HG03571 (cell line): Measurements from ENCODE around the gene ARF3.

ENCODE experiments used
- ATAC-seq: cut with Tn5 transposase; IDR thresholded peaks from one replicate; pipeline ENCODE4 v1.9.1; 2021; ENCODE audit not compliant: unreplicated experiment

ARF3 gene

DNA sequence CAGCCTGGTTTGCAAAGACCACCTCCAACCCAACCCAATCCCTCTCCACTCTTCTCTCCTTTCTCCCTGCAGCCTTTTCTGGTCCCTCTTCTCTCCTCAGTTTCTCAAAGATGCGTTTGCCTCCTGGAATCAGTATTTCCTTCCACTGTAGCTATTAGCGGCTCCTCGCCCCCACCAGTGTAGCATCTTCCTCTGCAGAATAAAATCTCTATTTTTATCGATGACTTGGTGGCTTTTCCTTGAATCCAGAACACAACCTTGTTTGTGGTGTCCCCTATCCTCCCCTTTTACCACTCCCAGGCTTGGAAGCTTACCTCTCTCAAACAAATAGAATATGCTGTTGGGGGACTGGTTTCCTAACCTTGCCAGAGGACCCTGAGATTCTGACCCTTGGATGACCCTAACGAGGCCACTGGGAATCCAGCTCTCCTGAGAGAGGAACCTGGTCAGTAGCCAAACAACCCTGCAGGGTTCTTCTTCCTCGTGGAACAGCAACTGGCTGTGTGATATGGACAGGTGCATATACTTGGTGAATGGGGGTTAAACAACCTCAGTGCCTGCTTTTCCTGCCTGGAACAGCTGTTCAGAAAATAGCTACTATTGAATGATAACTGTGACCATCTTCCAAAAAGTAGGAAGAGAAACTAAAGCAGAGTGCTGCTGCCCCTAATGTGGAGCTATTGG, 25.3 kb upstream of the ARF3 start:
- no peak for ATAC-seq

DNA sequence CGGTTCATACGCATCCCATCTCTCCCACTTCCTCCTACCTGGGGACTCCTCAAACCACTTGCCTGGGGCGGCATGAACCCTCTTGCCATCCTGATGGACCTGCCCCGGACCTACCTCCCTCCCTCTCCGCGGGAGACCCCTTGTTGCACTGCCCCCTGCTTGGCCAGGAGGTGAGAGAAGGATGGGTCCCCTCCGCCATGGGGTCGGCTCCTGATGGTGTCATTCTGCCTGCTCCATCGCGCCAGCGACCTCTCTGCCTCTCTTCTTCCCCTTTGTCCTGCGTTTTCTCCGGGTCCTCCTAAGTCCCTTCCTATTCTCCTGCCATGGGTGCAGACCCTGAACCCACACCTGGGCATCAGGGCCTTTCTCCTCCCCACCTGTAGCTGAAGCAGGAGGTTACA, 24.5 kb upstream of the ARF3 start:
- ATAC-seq, result no peak

DNA sequence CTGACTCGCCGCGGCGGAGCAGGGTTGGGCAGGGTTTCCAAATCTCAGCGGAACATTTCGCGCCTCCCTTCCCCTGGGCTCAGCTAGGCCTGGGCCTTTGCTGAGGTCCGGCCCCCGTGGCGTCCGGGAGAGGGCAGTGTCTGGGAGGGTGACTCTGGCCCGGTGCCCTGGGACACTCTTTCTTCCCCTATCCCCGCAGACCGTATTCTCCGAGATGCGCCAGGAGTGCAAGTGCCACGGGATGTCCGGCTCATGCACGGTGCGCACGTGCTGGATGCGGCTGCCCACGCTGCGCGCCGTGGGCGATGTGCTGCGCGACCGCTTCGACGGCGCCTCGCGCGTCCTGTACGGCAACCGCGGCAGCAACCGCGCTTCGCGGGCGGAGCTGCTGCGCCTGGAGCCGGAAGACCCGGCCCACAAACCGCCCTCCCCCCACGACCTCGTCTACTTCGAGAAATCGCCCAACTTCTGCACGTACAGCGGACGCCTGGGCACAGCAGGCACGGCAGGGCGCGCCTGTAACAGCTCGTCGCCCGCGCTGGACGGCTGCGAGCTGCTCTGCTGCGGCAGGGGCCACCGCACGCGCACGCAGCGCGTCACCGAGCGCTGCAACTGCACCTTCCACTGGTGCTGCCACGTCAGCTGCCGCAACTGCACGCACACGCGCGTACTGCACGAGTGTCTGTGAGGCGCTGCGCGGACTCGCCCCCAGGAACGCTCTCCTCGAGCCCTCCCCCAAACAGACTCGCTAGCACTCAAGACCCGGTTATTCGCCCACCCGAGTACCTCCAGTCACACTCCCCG, 23.9 kb upstream of the ARF3 start:
- no peak for ATAC-seq

DNA sequence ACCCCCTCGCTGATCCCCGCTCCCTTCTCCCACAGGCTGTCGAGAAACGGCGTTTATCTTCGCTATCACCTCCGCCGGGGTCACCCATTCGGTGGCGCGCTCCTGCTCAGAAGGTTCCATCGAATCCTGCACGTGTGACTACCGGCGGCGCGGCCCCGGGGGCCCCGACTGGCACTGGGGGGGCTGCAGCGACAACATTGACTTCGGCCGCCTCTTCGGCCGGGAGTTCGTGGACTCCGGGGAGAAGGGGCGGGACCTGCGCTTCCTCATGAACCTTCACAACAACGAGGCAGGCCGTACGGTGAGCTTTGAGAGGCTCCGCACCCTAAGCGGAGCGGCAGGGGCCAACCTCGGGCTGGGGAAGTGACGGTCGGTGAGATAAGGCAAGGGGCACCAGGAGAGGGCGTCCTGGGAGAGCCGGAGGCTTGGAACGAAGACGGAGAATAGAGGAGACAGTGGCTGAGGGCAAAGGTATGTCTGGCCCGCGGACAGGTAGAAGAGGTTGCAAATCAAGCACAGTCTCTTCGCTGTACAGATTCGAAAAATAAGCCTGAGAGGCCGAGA, 23.2 kb upstream of the ARF3 start:
- no peak for ATAC-seq

DNA sequence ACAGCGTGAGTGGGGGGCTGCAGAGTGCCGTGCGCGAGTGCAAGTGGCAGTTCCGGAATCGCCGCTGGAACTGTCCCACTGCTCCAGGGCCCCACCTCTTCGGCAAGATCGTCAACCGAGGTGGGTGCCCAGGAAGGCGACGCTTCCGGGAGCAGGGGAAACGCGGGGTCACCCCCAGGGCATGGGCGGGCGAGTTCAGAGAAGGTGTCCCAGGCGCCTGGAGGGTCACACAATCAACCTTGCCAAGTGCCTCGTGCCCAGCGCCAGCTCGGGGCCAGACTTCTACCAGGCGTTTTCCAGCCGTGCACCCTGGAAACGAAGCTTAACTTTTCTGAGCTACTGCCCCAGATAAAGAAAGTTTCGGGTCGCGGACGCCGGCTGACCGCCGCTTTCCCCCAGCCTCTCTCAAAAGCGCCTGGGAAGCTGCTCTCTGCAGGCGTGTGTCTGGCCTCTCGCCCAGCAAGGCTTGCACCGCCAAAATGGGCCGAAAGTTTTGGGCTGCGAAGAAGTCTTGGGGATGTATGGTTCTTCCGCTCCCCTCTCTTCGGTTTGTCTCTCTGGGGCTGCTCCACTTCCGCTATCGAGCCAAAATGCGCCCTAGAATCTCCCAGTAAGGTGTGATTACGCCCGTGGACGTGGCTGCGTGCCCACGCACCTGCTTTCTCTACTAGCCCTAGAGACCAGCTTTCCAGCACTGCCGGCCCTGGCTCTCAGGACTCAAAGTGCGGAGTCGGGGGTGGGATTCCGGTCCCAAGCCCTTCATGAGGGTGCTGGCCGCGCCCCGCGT, 22.5 kb upstream of the ARF3 start:
- ATAC-seq, result no peak

DNA sequence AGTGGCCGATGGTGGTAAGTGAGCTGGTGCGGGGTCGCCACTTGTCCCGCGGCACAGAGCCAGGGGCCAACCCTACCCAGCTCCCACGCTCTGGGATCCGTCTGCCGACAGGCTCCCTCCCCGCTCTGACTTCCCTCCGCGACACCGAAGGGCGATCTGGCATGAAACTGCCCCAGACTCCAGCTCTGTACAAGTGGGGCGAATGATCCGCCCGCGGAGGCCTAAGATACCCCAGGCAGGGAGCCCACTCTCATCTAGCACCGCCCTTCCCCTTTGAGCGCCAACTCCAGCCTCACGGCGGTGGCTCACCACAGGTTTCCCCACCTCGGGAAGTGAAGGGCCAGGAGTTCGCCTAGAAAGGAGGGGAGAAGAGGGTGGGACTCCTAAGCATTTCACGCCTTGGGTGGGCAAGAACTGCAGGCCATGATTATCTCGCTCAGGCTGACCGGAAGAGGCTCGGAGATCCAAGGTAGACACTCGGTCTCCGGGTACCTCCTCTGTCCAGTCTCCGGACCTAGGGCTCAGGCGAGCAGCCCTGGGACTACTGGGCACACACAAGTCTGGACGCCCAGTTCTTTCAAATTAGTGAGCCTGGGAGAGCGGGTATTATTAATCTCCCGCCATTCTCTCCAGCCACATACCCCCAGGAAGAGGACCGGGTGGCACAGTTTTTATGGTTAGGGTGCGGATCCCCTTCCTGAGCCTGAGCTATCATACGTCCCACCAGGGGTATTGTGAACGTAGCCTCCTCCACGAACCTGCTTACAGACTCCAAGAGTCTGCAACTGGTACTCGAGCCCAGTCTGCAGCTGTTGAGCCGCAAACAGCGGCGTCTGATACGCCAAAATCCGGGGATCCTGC, 21.7 kb upstream of the ARF3 start:
- ATAC-seq, result no peak

DNA sequence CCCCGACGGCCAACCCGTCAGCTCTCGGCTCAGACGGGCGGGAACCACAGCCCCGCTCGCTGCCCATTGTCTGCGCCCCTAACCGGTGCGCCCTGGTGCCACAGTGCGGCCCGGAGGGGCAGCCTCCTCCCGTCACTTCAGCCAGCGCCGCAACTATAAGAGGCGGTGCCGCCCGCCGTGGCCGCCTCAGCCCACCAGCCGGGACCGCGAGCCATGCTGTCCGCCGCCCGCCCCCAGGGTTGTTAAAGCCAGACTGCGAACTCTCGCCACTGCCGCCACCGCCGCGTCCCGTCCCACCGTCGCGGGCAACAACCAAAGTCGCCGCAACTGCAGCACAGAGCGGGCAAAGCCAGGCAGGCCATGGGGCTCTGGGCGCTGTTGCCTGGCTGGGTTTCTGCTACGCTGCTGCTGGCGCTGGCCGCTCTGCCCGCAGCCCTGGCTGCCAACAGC, 21.0 kb upstream of the ARF3 start, which contains the start of gene WNT1:
Gene WNT1, plus strand, starts transcription at position 32 of the 450 bp plus-strand sequence. Its CDS starts 329 bp downstream, at position 361.
- ATAC-seq, result no peak

DNA sequence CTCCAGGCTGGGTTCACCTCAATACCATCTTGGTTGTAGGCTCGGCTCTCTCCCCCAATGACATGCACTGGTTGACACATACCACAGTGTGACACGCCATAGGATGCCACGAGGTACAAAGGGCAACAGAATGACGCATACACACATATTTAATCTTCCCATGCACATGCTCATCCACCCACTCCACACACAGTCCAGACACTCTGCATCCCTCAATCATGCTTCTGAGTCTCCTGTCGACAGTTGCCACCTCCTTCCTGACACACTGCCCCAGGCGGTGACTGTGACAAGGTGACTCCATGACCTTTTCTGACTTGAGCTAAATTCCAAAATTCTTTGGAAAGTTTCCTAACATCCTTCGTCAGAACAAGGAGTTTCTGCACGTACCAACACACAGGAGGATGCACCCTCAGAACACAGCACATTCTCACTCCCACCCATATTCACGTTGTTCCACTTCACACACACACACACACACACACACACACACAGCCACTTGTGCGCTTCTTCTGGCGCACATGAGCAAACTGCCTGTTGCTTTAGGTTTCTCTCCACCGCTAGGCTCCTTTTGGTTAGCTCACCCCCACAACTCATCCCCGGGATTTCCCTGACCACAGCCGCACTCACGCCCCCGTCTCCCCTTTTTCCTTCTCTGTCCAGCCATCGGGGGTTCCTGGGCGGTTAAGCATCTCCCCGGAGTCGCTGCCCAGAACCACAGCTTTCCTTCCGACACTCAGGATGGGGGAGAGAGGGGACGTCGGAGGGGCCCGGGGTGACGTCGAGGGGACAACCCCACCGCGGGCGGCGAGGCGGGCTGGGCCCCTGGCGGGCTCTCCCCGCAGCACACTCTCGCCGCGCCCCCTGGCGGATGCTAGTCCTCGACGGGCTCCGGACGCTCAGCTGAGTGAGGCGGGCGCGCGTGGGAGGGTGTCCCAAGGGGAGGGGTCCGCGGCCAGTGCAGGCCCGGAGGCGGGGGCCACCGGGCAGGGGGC, 20.3 kb upstream of the ARF3 start:
- no peak for ATAC-seq

DNA sequence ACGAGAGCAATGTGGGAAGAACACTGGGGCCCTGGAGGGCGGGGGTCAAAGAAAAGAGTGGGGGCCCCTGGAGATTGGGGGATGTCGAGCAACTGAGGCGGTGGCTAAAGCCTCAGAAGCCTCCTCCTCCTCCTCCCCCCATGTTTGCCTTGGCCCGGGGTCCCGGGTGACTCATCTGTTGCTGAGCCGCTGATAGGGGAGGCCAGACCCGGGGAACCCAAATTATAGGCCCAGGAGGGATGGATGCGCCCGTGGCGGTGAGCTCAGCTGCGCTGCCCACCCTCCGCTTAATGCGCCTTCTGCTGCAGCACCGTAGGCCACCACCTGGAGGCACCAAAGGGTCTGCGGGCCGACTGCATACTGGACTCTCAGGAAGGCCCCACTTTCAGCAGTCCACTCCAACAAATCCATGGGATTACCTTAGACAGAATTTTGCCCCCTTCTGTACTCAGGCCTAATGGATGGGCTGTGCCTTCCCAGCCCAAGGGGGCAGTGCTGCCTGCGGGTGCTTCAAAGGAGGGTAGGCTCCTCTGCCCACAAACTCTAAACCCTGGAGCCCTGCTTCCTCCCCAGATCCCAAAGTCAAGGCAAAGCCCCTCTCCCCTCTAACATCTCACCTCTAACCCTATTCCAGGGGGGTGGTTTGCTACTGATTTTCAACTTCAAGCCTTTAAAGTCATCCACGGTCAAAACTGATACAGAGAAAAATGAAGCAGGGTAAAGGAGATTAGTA, 16.8 kb upstream of the ARF3 start:
- ATAC-seq, result no peak

DNA sequence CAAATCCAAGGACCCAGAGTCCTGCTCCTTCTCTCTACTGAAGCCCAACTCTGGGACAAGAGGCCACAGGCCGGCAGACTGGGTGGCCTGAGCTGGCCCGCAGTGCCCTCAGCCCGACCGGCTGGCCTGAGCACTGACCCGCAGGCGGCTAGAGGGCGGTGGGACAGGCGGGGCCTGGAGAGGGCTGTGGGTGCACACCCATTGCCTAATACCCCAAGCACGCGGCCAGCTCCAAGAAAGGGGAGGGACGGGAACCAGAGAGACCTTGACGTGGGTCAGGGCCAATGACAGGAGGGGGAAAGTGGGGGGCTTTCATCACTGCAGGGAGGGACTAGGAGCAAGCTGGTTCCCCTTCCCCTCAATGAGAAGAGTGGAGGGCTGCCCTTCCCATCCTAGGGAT, 16.2 kb upstream of the ARF3 start:
- ATAC-seq, result no peak

DNA sequence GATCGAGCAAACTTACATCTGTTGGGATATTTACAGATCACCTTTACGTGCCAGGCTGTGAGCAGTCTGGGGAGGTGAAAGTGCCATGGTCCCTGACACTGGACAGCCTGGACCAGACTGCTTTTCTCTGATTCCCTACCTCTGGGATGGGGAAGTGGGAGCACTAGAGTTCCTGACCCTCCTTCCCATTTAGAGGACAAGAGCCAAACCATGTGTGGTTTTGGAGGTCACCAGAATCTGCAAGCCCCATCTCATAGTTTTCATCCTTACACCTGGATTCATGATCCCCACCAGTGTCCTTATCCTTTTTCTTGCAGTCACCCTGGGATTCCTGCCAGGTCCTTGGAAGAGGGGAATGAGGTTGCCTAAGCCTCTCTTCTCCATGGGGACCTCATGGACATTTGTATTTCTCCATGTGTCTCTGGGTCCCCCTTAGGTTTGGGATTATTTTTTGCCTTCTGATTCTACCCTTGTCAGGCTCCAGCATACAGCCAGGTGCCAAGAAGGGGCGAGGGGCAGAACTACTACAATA, 15.7 kb upstream of the ARF3 start:
- ATAC-seq, result no peak

DNA sequence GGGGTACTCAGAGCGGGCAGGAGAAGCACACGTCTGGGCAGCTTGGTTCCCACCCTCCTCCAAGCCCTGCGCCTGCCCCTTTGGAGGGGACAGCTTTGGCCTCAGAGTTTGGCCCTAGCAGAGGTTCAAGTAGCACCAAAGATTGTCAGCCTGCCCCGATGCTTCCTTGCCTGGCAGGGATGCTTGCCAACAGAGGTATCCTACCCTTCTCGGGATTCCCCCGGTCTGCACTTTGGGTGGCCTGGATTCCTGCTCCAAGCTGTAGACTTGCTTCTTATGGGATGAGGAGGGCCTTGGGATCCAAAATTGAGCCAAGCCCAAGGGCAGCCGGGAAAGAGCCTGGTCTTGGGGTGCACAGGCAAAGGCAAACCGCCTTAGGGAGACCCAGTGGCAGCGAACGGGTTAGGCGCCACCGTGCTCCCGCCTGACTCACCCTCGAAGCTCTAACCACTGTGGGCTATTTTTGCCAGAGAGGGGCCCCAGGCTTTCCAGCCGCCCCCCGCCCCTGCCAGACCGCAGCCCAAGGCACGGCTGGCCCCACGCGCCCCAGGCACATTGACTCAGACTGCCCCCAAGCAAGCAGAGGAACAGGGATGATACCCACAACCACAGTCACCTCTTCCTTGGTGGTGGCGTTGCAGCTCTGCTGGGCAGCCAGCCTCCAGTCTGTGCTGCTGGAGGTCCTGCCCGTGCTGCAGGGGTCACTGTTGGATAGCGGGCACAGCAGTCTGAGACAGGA, 15.1 kb upstream of the ARF3 start:
- no peak for ATAC-seq

DNA sequence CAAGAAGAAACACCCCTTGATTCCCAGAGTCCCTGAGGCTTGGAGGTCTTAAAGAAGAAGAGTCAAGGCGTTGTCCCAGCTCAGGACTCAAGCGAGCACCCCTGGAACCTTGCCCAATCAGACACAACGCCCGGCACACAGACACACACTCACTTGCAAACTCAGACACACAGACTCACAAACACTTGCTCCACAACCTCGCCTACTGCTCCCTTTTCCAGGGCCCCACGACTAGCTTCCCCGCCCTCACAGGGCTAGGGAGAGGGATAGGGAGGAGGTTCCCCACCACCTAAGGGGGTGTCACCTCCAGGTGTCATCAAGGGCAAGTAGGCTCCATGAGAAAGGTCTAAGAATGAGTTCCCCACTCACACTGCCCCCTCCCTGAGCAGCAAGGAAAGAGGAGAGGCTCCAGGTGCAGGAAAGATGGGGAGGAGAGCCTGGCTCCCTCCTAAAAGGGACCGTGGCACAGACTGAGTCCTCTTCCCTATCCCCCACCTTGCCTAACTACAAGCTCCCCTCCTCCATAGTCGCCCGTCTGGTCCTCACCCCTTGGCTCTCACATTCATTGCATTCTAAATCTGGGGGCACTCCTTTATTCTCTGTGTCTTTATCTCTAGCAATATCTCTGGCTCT, 13.5 kb upstream of the ARF3 start:
- no peak for ATAC-seq

DNA sequence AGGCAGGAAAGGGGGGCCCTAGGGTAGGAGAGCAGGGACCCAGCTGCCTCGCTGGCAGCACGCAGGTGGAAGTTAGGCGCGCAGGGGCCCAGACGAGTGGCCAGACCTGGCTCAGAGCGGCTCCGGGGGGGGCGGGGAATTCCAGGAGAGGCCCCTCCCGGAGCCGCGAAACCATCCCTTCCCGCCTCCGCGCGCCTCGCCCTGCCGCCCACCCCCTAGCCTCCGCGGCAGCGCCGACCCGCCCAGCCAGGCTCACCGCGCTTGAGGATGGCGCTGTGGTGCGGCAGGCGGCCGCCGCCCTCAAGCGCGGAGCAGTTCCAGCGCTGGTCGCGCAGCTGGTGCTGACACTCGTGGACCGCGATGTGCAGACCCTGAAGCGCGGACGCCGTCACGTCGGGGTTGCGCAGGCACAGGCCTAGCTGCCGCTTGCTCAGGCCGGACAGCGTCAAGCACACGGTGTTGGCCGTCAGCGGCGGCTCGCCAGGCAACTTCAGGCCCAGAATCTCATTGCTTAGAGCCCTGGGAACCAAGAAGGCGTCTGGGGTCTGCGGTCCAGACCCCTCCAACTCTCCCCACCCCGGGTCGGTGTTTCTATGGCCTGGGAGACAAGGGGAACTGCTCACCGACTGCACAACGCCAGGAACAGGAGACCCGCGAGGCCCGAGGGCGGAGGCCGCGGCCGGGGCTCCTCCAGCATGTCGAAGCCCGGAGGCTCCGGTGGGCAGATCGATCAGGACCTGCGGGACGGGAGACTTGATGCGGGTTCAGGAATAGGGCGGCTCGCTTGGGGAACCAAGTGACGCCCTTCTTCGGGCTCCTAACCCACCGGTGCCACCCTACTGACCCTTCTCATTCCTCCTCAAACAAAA, 12.8 kb upstream of the ARF3 start:
- no peak for ATAC-seq

DNA sequence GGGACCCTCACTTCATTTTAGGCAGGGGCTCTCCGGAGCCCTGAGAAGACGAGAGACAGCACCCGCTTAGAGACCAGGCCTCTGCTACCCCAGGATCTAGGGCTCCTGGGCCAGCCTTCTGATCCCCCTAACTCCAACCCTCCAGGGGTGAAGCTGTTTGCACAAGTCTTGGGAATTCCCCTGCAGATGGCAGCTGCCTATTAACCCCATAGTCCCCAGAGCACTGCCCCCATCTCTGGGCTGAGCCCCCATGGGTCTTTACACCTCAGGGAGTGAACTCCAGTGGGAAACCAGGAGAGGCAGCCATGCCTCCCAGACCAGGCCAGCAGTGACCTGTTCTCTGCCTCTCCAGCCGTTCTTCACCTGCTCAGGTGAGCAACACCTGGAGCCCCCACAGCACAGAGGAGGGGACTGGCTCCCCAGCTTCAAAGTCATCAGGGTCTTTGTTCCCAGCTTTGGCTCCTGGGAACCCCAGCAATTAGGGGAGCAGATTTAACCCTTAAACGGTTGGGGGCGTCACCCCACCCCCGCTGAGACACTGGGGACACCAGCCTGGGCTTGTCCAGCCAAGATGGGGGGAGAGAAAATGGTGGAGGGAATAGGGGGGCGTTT, 12.0 kb upstream of the ARF3 start:
- no peak for ATAC-seq

DNA sequence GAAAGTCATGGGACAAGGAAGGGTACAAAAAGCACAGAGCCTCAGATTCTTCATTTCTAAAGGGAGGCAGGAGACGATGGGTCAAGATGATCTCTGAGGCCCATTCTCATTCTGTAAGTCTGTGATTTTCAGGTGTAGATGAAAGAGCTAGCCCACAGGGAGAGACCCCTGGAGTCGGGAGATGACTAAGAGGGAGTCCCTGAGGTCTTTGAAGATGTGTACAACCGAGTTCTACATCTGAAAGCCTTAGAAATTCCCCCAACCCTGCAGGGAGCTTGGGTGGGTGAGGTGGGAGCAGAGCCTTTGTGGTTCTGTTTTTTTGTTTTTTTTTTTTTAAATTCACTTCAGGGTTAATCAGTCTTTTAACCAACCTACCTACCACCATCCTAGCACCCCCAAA, 11.2 kb upstream of the ARF3 start:
- ATAC-seq, result no peak
